Stimulated activated memory B cell treated with anti-CD40 and anti-IgM and Interleukin-4, amounts not matched to agents 10 μg/mL and 1 μg/mL and 100 μg/mL, for 72 hours (primary cell): ENCODE measurements around the gene DEUP1.
A peak's percentile ranks its signal among the peaks of the same experiment; 100 is the strongest.

Source experiments
- ATAC-seq: fragments of 150-1000 bp; cut with Tn5 transposase; 2 replicates; pipeline ENCODE4 v1.10.0; 2021
- H3K27ac Mint-ChIP-seq: one replicate; pipeline ENCODE4 v1.8.0; 2022; ENCODE audit warnings: mild to moderate bottlenecking, mixed read lengths
- H3K27me3 Mint-ChIP-seq: one replicate; pipeline ENCODE4 v1.8.0; 2022; ENCODE audit warnings: mixed read lengths
- H3K36me3 Mint-ChIP-seq: one replicate; pipeline ENCODE4 v1.8.0; 2022; ENCODE audit warnings: mixed read lengths
- H3K4me1 Mint-ChIP-seq: one replicate; pipeline ENCODE4 v1.8.0; 2022; ENCODE audit warnings: mixed read lengths
- H3K4me3 Mint-ChIP-seq: one replicate; pipeline ENCODE4 v1.8.0; 2022; ENCODE audit warnings: mild to moderate bottlenecking, moderate library complexity, mixed read lengths
- H3K9me3 Mint-ChIP-seq: one replicate; pipeline ENCODE4 v1.8.0; 2022; ENCODE audit warnings: mixed read lengths

The DEUP1 gene

GRCh38 chr11:93324500-93324899, 6.0 kb upstream of the DEUP1 start:
- ATAC-seq, result no peak
- Mint-ChIP-seq H3K27ac (no peak overlapping the region), H3K9me3 (no peaks in the 10 kb centered on the region), H3K4me3 (no peak overlapping the region), H3K36me3 (no peaks in the 10 kb centered on the region), H3K27me3 (peaks cover 16% of the 10 kb centered on the region), H3K4me1 (no peaks in the 10 kb centered on the region)

GRCh38 chr11:93326681-93327080, 3.9 kb upstream of the DEUP1 start:
- Mint-ChIP-seq H3K27ac (no peak overlapping the region), H3K4me1 (no peaks in the 10 kb centered on the region)

GRCh38 chr11:93329936-93330445, 551 bp upstream of the DEUP1 start:
- ATAC-seq, result no peak
- no peaks in the 10 kb centered on the region for H3K36me3 Mint-ChIP-seq

More at GRCh38 chr11:93326681-93327080, 3.9 kb upstream of the DEUP1 start:
- H3K9me3 Mint-ChIP-seq, result no peaks in the 10 kb centered on the region
- no peaks in the 10 kb centered on the region for H3K36me3 Mint-ChIP-seq
- peaks cover 36% of the 10 kb centered on the region for H3K27me3 Mint-ChIP-seq
- H3K4me3 Mint-ChIP-seq, result no peak overlapping the region
- no peak for ATAC-seq

GRCh38 chr11:93340223-93340622, 9.7 kb downstream of the DEUP1 start:
- H3K4me3 Mint-ChIP-seq, result no peak overlapping the region
- no peaks in the 10 kb centered on the region for H3K36me3 Mint-ChIP-seq
- H3K4me1 Mint-ChIP-seq, result no peaks in the 10 kb centered on the region
- no peak for ATAC-seq
- H3K27me3 Mint-ChIP-seq, result peaks cover 9% of the 10 kb centered on the region
- H3K27ac Mint-ChIP-seq, result no peak overlapping the region
- H3K9me3 Mint-ChIP-seq, result no peaks in the 10 kb centered on the region

More at GRCh38 chr11:93329936-93330445, 551 bp upstream of the DEUP1 start:
- no peaks in the 10 kb centered on the region for H3K4me1 Mint-ChIP-seq
- H3K4me3 Mint-ChIP-seq, result no peak overlapping the region
- H3K27me3 Mint-ChIP-seq, result peaks cover 26% of the 10 kb centered on the region
- H3K9me3 Mint-ChIP-seq, result no peaks in the 10 kb centered on the region
- no peak overlapping the region for H3K27ac Mint-ChIP-seq

- peaks cover 10% of the 10 kb centered on the region for H3K27me3 Mint-ChIP-seq
- H3K36me3 Mint-ChIP-seq, result no peaks in the 10 kb centered on the region
- H3K4me1 Mint-ChIP-seq, result no peaks in the 10 kb centered on the region
- no peaks in the 10 kb centered on the region for H3K9me3 Mint-ChIP-seq
- no peak for ATAC-seq
- no peak overlapping the region for H3K27ac Mint-ChIP-seq
- no peak overlapping the region for H3K4me3 Mint-ChIP-seq
These were observed 14.4 kb downstream of the DEUP1 start for GRCh38 chr11:93344855-93345333.

- Mint-ChIP-seq H3K9me3 (peaks cover 3% of the 10 kb centered on the region), H3K36me3 (no peaks in the 10 kb centered on the region), H3K27ac (no peak overlapping the region), H3K27me3 (peaks cover 10% of the 10 kb centered on the region), H3K4me3 (no peak overlapping the region), H3K4me1 (no peaks in the 10 kb centered on the region)
- ATAC-seq, result no peak
These were observed 18.4 kb downstream of the DEUP1 start for GRCh38 chr11:93348930-93349329.

GRCh38 chr11:93350835-93351234, 20.3 kb downstream of the DEUP1 start:
- Mint-ChIP-seq H3K4me1 (no peaks in the 10 kb centered on the region), H3K27me3 (peaks cover 10% of the 10 kb centered on the region), H3K9me3 (peaks cover 7% of the 10 kb centered on the region), H3K4me3 (no peak overlapping the region), H3K36me3 (no peaks in the 10 kb centered on the region), H3K27ac (no peak overlapping the region)
- no peak for ATAC-seq

GRCh38 chr11:93359396-93359795, 28.9 kb downstream of the DEUP1 start:
- Mint-ChIP-seq H3K4me1 (no peaks in the 10 kb centered on the region), H3K27me3 (no peaks in the 10 kb centered on the region), H3K36me3 (no peaks in the 10 kb centered on the region), H3K9me3 (peaks cover 9% of the 10 kb centered on the region), H3K4me3 (no peak overlapping the region), H3K27ac (no peak overlapping the region)
- no peak for ATAC-seq

GRCh38 chr11:93361435-93361834, 30.9 kb downstream of the DEUP1 start:
- Mint-ChIP-seq H3K4me3 (no peak overlapping the region), H3K36me3 (no peaks in the 10 kb centered on the region), H3K4me1 (no peaks in the 10 kb centered on the region), H3K27ac (no peak overlapping the region), H3K9me3 (peaks cover 9% of the 10 kb centered on the region), H3K27me3 (no peaks in the 10 kb centered on the region)
- ATAC-seq, result no peak

- H3K27me3 Mint-ChIP-seq, result no peaks in the 10 kb centered on the region
- no peaks in the 10 kb centered on the region for H3K4me1 Mint-ChIP-seq
- no peaks in the 10 kb centered on the region for H3K36me3 Mint-ChIP-seq
- no peak overlapping the region for H3K27ac Mint-ChIP-seq
- peaks cover 9% of the 10 kb centered on the region for H3K9me3 Mint-ChIP-seq
- no peak overlapping the region for H3K4me3 Mint-ChIP-seq
- no peak for ATAC-seq
These were observed 37.5 kb downstream of the DEUP1 start for GRCh38 chr11:93368022-93368421.

- H3K27ac Mint-ChIP-seq, result no peak overlapping the region
- ATAC-seq, result no peak
- H3K4me3 Mint-ChIP-seq, result no peak overlapping the region
- no peaks in the 10 kb centered on the region for H3K4me1 Mint-ChIP-seq
- no peaks in the 10 kb centered on the region for H3K36me3 Mint-ChIP-seq
- H3K27me3 Mint-ChIP-seq, result no peaks in the 10 kb centered on the region
- H3K9me3 Mint-ChIP-seq, result peaks cover 9% of the 10 kb centered on the region
These were observed 39.7 kb downstream of the DEUP1 start for GRCh38 chr11:93370260-93370659.

GRCh38 chr11:93389737-93390136, 59.2 kb downstream of the DEUP1 start:
- no peaks in the 10 kb centered on the region for H3K4me1 Mint-ChIP-seq
- H3K27ac Mint-ChIP-seq, result no peak overlapping the region
- ATAC-seq, result no peak
- H3K36me3 Mint-ChIP-seq, result no peaks in the 10 kb centered on the region
- H3K9me3 Mint-ChIP-seq, result no peaks in the 10 kb centered on the region
- no peaks in the 10 kb centered on the region for H3K27me3 Mint-ChIP-seq
- H3K4me3 Mint-ChIP-seq, result no peak overlapping the region

- H3K4me1 Mint-ChIP-seq, result no peaks in the 10 kb centered on the region
- no peaks in the 10 kb centered on the region for H3K9me3 Mint-ChIP-seq
- H3K27me3 Mint-ChIP-seq, result no peaks in the 10 kb centered on the region
- H3K27ac Mint-ChIP-seq, result no peak overlapping the region
- H3K36me3 Mint-ChIP-seq, result no peaks in the 10 kb centered on the region
- H3K4me3 Mint-ChIP-seq, result no peak overlapping the region
- ATAC-seq, result peak; percentile 45
These were observed 62.3 kb downstream of the DEUP1 start for GRCh38 chr11:93392867-93393266.

GRCh38 chr11:93393386-93393785, 62.8 kb downstream of the DEUP1 start:
- Mint-ChIP-seq H3K4me1 (no peaks in the 10 kb centered on the region), H3K27ac (no peak overlapping the region), H3K9me3 (no peaks in the 10 kb centered on the region), H3K27me3 (no peaks in the 10 kb centered on the region), H3K36me3 (no peaks in the 10 kb centered on the region), H3K4me3 (no peak overlapping the region)
- ATAC-seq, result peak; percentile 55

- Mint-ChIP-seq H3K27ac (no peak overlapping the region), H3K4me3 (no peak overlapping the region), H3K9me3 (no peaks in the 10 kb centered on the region), H3K27me3 (no peaks in the 10 kb centered on the region), H3K36me3 (no peaks in the 10 kb centered on the region), H3K4me1 (no peaks in the 10 kb centered on the region)
- no peak for ATAC-seq
These were observed 63.9 kb downstream of the DEUP1 start for GRCh38 chr11:93394488-93394887.

- Mint-ChIP-seq H3K9me3 (peaks cover 3% of the 10 kb centered on the region), H3K36me3 (no peaks in the 10 kb centered on the region), H3K4me1 (no peaks in the 10 kb centered on the region), H3K4me3 (no peak overlapping the region), H3K27ac (no peak overlapping the region), H3K27me3 (no peaks in the 10 kb centered on the region)
- ATAC-seq, result no peak
These were observed 65.8 kb downstream of the DEUP1 start for GRCh38 chr11:93396316-93396715.

GRCh38 chr11:93403930-93404329, 73.4 kb downstream of the DEUP1 start:
- H3K9me3 Mint-ChIP-seq, result peaks cover 7% of the 10 kb centered on the region
- ATAC-seq, result no peak
- H3K36me3 Mint-ChIP-seq, result no peaks in the 10 kb centered on the region
- no peak overlapping the region for H3K27ac Mint-ChIP-seq
- no peaks in the 10 kb centered on the region for H3K4me1 Mint-ChIP-seq
- H3K27me3 Mint-ChIP-seq, result no peaks in the 10 kb centered on the region
- H3K4me3 Mint-ChIP-seq, result no peak overlapping the region
